ENCODE measurements around the gene MATN3.

The MATN3 gene

DNA sequence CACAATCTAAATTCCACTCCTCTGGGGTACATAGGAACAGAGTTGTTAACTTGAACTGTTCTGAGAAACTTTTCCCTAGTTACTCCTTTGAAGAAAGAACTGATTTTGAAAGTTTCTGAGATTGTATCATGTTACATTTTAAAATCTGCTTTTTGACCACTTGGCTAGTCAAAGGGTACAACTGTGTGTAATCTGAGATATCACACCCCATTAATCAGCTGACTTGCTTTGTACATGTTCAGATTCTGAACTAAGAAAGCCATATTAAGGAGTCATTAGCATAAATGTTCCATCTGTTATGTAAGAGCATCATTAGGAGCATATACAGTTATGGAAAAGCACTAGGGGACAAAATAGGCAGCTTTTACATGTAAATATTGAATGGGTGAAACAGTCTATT lies 18.7 kb downstream of the MATN3 start:
- DNase-seq = no peak

DNA sequence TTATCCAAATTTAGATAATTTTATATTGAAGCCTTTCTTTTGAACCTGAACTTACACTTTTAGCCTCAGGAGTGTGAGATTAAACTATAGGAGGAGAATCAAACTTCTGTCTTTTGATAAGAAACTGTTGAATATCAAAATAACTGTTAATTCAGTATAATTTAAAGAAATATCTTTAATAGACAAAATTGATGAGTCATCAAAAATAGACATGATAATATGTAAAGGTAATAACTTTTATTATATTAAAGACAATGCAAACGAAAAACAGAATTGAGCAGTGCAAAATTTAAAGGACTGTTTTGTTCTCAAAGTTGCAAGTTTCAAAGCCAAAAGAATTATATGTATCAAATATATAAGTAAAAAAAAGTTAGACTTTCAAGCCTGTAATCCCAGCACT lies 20.6 kb downstream of the MATN3 start:
- DNase-seq = no peak

DNA sequence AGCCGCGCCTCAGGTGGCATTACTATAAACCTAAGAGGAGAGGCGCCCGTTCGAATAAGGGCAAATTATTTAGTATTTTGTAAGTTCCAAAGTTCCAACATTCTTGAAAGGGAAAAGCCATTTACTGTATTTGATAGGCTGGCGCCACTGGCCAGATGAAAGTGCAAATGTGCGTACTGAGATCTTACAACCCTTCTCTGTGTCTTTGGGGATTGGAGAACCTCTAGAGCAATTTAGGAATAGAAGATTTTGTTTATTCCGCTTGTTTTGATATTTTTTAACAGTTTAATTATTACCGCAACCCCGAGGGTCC lies 22.1 kb downstream of the MATN3 start:
- DNase-seq = no peak

DNA sequence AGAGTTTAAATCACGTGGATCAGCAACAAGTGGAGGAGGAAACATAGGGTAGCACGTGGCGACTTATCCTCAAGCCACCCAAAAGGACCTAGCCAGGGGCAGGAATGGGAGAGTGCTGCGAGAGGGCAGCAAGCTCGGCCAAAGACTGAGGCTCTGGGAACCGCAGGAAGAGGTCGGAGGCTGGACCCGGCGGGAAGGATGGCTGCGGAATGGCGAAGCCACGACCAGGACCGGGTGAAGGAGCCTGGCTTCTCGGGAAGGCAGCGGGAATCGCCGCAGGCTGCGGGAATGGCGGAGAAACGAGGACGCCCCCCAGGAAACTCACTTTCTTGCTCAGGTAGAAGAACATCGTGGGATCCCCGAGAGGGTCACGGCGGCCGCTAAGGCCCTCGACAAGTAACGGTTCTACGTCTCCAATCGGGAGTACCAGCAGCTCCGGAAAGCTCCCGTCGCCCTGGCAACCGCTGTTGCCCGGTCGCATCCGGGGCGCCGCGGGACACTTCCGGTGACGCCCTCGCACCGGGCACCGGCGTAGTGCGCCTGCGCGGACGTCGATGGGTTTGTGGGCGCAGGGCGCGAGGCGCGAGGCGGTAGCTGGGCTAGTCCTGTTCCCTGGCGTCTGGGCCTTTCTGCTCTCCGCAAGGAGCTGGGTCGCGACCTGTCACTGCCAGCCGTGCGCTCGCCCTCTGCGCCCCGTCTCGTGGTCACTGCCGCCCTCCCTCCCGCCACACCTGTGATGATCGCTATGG lies 22.6 kb downstream of the MATN3 start, which contains the start of gene WDR35:
Gene WDR35, minus strand, starts transcription at position 439 of the 749 bp plus-strand sequence. Its CDS starts 90 bp downstream, at position 349.
- DNase-seq = peak; percentile 74

DNA sequence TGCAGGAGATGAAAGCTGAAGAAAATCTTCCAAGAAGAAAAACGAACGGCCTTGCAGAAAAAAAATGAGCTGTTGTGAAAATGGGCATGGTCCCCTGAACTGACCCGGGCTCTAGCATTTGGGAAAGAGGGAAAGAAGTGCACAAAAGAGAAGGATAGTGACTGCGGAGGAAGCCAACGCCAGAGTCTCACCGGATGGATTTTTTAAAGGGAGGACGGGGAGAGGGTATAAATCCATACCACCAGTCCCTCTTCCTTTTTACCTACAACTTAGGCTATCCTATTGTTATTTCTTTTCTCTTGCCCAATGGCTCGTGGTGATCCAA lies 23.2 kb downstream of the MATN3 start:
- DNase-seq = no peak

DNA sequence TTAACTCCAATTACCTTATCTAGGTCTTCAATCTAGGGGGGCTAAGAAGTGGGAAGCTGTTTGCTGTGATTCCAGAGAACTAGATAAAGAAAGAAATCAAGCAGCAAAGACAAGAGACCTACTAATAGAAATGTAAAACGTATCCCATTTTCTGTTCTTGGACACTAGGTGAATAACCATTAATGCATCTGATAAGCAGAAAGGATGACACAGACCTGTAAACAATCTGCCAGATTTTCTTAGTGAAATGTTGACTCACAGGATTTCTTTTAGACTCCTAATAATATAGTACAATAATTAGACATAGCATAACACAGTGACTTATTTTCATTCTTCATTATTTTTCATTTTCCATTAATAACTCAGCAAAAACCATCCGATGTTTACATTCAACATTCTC lies 23.9 kb downstream of the MATN3 start:
- DNase-seq = no peak

DNA sequence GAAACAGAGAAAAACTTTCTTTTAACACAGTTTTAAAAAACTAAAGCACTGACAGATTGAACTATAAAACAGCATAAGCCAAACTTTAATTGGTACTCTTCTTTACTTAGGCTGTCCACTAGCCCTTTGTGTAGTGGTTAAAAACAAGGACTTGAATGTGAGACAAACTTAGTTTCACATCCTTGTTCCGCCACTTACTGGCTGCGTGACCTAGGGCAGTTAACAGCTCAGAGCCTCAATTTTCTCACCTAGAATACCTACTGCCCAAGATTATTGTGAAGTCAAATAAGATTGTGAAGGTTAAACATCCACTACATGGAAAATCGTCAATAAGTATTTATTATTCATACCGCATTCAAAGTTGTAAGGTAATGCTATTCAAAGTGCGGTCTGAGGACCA lies 24.5 kb downstream of the MATN3 start:
- DNase-seq = no peak

DNA sequence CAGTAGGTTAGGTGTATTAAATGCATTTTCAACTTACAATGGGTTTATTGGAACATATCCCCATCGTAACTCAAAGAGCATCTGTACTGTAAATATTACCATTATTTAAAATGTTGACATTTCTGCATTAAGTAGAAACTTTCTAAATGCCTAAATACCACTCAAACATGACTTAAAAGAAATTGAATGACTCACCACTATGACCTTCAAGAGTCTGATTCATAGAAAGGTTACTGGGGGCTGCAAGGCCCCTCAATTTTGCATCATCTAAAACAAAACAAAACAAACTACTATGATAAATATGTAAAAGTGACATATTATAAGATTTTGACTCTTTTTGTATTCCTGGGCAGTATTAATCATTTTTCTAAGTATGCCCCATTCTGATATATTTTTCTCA lies 30.2 kb downstream of the MATN3 start:
- DNase-seq = no peak

DNA sequence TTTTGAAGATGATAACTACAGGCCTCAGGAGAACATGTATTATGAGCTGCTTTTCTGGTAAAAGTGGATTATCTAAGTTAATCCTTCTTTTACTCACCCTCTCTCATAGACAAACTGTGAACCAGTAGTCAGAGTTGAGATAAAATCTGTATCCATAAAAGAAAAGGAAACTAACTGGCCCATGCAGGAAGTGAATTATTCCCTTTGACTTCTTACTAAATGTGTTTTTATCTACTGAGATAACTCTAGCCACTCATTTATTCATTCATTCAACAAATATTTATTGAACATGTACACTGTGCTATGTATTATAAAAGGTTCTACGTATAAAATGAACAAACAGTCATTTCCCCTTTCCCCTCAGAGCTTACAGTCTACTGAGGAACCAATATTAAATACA lies 32.5 kb downstream of the MATN3 start:
- DNase-seq = no peak

DNA sequence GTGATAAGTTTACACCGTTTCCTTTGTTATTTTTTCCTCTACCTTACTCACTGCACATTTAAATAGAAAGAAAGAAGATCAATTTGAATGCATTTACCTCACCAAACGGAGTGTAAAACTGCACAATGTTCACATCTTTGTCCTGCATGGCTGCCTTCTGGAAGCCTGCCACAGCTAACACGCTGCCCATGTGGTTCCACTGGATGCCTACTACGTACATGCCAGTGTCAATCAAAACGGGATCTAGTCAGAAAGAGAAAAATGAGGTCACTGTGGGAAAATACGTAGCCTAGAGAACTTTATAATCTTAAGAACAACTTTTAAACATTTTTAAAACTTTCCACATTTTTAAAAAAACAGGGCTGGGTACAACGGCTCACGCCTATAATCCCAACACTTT lies 39.0 kb downstream of the MATN3 start:
- DNase-seq = no peak

DNA sequence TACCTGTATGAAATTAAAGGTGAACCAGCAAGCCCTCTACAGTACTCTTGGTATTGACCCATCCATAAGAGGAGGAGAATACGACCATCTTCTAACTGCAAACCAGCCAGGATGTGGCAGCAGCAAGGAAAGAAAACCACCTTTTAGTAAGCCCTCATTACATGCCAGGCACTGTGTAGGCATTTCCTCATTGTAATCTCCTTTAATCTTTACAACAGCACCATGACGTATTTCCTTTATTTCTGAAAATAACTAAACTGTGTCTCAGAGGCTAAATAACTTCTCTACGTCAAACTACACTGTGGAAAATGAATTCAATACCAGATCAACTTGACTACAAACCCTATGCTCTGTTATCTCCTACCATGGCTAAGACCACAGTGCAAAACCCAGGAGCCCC lies 40.8 kb downstream of the MATN3 start:
- no peak for DNase-seq

DNA sequence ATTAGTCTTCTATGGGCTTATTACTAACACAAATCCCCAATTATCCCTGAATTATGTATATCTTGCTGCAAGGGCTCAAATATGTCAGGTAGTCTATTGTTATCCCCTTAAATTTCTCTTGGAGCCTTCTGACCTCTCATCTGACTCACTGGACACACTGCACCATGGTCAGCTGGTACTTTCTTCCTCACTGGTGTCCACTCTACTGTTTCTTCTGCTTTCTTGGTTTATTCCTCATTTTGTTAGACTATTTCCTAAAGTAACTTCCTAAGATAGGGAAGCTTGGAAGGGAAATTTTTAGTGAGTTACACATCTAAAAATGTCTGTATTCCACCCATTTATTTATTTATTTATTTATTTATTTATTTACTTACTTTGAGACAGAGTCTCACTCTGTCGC lies 49.1 kb downstream of the MATN3 start:
- no peak for DNase-seq

DNA sequence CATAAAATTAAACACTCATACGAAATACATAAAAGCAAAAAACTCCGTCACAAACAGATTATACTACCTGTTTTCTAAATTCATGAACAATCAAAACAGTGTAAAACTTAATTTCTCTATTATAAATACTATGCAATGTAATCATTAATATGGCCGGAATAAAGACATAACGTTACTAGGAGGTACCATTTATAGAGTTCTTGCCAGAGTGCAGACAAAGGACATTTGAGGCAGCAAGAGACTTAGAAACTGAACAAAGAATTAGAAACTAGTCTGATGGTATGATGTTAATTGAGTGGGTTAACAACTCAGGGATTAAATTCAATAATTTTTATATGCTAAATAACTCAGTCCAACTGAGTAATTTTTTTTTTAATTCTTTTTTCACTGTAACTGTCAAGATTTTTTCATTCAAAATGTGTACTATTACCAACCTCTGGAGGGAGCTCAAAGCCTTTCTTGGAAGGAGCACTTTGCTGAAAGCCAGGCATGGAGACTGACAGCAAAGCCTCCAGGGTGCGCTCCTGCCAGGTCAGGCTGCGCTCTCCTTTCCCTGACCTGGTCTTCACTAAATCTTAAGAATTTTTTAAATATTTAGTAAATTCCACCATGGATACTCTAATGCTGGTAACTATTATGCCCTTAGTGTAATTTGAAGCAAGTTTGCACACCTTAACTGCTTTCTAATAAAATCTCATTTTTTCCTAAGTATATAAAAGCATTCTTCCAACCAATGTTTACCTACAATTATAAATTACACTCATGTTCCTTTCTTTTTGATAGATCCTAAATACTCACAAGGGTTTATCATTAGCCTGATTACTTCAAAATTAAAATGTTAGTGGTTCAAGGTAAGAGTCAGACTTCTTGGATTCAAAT lies 56.7 kb downstream of the MATN3 start:
- peak; percentile 4 for DNase-seq

DNA sequence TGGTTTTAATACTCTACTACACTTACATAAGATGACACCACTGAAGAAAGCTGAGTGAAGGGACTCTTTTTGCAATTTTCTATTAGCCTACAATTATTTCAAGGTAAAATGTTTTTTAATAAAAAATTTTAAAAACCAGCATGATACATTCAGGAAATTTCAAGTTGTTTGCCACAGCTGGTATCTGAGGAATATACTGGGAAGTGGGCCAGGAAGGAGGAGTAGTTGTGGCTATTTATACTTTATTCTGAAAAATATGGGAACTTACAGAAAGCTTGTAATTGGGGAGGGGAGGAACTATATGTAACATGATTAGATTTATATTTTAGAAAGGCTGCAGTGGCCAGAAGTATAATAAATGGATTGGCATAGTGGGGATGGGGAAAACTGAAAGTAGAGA lies 63.4 kb downstream of the MATN3 start:
- no peak for DNase-seq

DNA sequence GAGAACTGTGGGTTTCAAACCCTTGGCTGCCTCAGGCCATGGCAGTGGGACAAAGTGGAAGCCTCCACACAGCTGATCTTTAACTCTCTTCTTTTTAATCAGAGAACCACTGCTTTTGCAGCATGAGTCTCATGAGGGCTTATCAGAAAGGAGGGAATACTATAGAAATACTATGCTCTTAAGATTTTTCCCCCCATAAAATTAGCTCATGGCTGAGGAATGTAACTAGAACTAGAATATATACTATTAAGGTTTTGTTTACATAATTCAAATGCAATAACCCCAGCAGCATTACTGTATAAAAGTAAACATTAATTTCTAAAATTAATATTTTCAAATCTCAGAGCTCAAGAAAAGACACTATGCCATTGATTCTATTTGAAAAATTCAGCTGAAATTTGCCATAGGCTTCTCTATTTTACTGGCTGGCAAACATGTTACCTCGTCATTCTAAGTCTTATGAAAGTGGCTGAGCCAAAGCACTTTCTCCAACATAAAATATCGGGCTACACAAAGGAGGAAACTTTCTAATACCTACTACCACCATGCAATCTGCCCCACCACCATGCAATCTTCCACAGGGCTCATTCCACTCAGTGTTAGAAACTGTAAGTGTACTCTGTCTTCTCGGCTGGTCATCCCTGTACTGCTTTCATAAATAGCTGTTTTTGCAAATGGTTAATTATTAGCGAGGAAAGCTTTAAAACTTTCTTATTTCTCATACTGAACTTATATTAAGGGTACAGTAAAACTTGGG lies 65.1 kb downstream of the MATN3 start:
- no peak for DNase-seq

DNA sequence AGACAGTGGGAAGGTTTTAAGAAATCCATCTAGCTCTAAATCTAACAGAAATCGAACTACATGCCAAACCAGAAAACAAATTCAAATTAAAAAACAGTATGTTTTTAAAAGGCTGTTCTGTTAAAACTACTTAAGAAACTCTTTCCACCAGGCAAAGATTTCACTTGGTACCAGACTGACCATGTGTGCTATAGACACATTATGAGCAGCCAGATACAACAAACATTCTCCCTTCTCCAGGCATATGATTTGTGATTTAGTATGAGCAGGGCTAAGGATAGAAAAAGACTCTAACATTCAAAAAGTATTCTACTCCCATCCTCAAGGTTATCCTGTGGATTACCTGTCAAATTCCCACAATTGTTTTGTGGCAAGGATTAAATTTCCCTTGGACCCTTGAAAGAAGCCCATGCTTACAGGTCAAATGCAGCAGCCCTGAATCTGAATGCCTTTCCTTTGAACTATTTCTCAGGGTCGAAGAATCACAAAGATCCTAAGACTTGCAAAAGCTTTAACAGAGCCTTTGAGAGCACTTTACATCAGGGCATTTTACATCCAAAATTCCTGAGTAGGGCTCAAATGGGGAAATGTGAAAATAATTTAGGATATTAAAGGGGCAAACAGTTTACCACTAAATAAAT lies 68.1 kb downstream of the MATN3 start:
- DNase-seq = no peak

DNA sequence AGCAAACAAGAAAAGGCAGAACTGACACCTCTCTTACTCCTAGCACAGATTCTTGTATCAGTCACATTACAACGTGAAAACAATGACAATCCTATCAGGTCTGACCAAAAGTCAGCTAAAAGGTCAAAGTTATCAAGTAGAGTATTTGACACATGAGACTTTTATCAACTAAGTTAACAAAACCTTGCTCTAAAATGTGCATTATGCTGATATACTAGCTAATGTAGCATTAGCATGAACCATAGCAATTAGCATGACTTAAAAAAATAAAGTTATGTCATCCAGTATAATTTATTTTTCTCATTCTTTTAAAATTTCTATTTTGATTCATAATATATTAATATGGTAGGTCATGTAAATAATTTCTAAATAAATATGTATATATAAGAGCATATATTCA lies 69.3 kb downstream of the MATN3 start:
- DNase-seq = no peak

DNA sequence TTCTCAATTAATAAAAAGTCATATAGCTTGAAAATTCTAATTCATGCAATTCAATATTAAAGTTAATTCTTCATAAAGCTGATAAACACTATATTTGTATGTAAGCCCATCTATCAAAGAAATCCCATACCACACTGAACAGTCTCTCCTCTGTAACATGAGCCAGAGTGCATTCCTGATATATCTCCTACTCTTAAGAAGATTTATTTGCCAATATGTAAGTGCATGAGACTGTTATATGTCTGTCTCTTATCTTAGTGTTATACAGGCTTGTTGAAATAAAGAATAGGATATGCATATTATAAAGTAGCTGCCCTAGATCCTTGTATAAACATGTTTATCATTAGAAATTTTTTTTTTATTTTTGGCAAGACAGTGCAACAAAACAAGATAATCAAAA lies 70.3 kb downstream of the MATN3 start:
- DNase-seq = no peak
